Measurements from ENCODE around the gene BAG2. TPM values are rescaled to one million over a fixed set of nuclear protein-coding genes. Genes with fewer than 3 reads are reported as not detected.

BAG2 gene
- total RNA-seq, 2 donors from 2014 or later: 12.3 to 16.4 TPM

DNA sequence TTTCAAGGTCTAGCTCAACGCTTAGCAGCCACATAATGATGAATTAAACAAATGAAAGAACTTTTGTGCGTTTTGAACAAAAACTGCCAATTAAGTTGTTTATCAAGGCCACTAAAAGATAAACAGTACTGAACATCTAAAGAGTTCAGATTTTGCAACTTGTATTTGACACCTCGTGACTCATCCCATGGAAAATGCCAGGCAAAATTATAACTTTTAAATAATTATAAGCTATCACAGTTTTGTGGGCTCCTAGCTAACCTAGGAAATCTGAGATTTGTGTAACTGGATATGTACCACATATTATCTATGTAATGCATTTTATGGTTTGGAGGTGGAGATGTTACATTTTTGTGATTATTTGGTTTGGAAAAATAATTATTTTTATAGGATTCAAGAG lies 9.6 kb upstream of the BAG2 start:
- Histone ChIP-seq H3K9me3 (peaks cover 0 to 14% of the 10 kb centered on the region in 2 donors), H3K27me3 (no peaks in the 10 kb centered on the region), H3K27ac (no peak overlapping the region), H3K36me3 (peaks cover 5% of the 10 kb centered on the region), H3K4me3 (no peak overlapping the region), H3K4me1 (no peaks in the 10 kb centered on the region)
- no peak for DNase-seq (ENCODE audit: low spot score)
- TF ChIP-seq, protein P1, sequence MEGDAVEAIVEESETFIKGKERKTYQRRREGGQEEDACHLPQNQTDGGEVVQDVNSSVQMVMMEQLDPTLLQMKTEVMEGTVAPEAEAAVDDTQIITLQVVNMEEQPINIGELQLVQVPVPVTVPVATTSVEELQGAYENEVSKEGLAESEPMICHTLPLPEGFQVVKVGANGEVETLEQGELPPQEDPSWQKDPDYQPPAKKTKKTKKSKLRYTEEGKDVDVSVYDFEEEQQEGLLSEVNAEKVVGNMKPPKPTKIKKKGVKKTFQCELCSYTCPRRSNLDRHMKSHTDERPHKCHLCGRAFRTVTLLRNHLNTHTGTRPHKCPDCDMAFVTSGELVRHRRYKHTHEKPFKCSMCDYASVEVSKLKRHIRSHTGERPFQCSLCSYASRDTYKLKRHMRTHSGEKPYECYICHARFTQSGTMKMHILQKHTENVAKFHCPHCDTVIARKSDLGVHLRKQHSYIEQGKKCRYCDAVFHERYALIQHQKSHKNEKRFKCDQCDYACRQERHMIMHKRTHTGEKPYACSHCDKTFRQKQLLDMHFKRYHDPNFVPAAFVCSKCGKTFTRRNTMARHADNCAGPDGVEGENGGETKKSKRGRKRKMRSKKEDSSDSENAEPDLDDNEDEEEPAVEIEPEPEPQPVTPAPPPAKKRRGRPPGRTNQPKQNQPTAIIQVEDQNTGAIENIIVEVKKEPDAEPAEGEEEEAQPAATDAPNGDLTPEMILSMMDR (IDR thresholded peaks at IDR 0.05): no peak

- H3K4me3 ChIP-seq: no peak overlapping the region
- H3K36me3 ChIP-seq: peaks cover 5% of the 10 kb centered on the region
- no peaks in the 10 kb centered on the region for H3K4me1 ChIP-seq
- DNase-seq (ENCODE audit: low spot score): no peak
- H3K27ac ChIP-seq: no peak overlapping the region
- TF ChIP-seq, protein P1 (IDR thresholded peaks at IDR 0.05): no peak
- H3K27me3 ChIP-seq: no peaks in the 10 kb centered on the region
- peaks cover 0 to 14% of the 10 kb centered on the region in 2 donors for H3K9me3 ChIP-seq
Observed at GRCh38 chr6:57163956-57164355, 8.2 kb upstream of the BAG2 start.

DNA sequence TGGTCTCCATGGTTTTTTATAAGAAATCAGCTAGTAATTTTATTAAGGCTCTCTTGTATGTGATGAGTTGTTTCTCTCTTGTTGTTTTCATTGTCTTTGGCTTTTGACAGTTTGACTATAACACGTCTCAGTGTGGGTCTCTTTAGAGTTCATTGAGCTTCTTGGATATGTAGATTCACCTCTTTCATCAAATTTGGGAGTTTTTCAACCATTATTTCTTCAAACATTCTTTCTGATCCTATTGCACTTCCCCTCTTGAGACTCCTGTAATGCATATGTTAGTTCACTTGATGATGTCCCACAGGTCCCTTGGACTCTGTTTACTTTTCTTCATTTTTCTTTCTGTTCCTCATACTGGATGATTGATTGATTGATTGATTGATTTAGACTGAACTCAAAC lies 7.0 kb upstream of the BAG2 start:
- TF ChIP-seq, protein P1 (IDR thresholded peaks at IDR 0.05): no peak
- H3K36me3 ChIP-seq: peaks cover 5% of the 10 kb centered on the region
- H3K27ac ChIP-seq: no peak overlapping the region
- H3K4me1 ChIP-seq: no peaks in the 10 kb centered on the region
- H3K4me3 ChIP-seq: no peak overlapping the region
- peaks cover 0 to 14% of the 10 kb centered on the region in 2 donors for H3K9me3 ChIP-seq
- DNase-seq (ENCODE audit: low spot score): no peak
- H3K27me3 ChIP-seq: no peaks in the 10 kb centered on the region

- TF ChIP-seq, protein P1 (IDR thresholded peaks at IDR 0.05): no peak
- peak overlapping the region; percentile 91 to 96 for H3K27ac ChIP-seq
- peak overlapping the region; percentile 70 to 74 for H3K4me3 ChIP-seq
- H3K4me1 ChIP-seq: peaks cover 0 to 25% of the 10 kb centered on the region in 2 donors
- H3K36me3 ChIP-seq: no peaks in the 10 kb centered on the region
- no peaks in the 10 kb centered on the region for H3K27me3 ChIP-seq
- DNase-seq (ENCODE audit: low spot score): no peak
- no peaks in the 10 kb centered on the region for H3K9me3 ChIP-seq
Observed at GRCh38 chr6:57173056-57173885, 1.1 kb downstream of the BAG2 start.

DNA sequence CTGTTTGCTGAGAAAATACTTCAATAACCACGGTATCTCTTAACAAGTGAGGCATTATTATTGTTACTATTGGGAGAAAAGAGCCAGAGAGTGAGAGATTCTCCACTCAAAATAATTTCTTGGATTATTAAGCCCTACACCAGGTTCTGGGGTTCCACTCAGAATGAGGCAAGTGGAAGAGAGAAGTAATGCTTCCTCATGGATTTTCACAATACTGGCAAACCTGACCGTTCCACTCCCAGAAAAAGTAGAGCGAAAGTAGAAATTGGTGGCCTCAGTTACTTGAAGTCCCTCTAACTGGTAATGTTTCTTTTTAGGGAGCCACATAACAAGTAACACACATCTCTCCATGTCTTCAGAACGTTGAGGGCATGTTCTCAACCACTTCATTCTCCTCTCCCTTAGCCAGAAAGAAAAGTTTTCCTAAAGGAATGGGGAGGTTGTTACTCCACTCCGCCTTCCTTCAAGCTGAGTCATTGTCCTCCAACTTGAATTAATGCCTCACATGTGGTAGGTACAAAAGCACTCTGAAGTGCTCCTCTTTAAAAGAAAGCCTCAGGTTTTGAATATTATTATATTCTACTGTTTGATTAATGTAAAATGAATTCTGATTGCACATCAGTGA lies 1.9 kb downstream of the BAG2 start:
- DNase-seq (ENCODE audit: low spot score): no peak
- H3K4me1 ChIP-seq: peaks cover 0 to 32% of the 10 kb centered on the region in 2 donors
- H3K4me3 ChIP-seq: peak overlapping the region; percentile 70 to 74
- H3K9me3 ChIP-seq: no peaks in the 10 kb centered on the region
- no peaks in the 10 kb centered on the region for H3K27me3 ChIP-seq
- H3K36me3 ChIP-seq: no peaks in the 10 kb centered on the region
- H3K27ac ChIP-seq: peak overlapping the region; percentile 91 to 96
- TF ChIP-seq, protein P1 (IDR thresholded peaks at IDR 0.05): no peak

Measured in right atrium auricular region (tissue), 2 donors.